Islet precursor cell (in vitro differentiated cells): ENCODE results near the gene CFAP69.
"Not testable (repeated sequence)": the region's sequence is repeated elsewhere in the genome, so short reads cannot be mapped to it uniquely, and the experiment has no call there.

Source experiments
- DNase-seq: peaks from one replicate; pipeline ENCODE4 v3.0.0-alpha.2; 2018

The CFAP69 gene

DNA sequence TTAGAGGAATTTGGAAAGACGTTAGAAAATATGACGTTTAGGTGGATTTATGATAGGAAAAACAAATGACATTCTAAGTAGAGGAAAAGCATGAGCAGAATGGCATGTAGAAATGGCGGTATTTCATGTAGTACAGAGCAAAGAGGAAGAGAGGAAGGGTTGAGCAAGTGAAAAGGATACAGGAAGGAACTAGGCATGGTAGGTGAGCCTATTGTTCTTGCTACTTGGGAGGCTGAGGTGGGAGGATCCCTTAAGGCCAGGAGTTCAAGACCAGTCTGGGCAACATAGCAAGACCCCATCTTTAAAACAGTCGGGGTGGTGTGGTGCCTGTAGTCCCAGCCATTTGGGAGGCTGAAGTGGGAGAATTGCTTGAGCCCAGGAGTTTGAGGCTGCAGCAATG lies 102.8 kb downstream of the CFAP69 start:
- DNase-seq: no peak

DNA sequence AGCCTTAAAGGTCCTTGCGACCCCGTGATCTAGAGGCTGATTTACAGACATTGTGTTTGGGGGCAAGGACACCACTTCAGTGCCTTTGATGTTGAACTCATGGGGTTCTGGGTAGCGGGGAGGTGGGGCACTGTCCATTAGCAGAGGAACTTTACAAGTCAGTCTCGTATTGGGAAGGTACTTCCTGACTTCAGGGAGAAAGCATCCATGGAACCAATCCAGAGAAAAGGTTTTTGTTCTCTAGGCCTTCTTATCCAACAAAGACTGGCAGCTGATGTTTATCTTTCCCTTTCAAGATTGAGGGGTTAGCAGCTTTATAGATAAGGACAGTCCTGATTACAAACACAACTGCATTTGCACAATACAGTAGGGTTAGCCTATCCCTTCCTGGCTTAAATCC lies 104.3 kb downstream of the CFAP69 start:
- DNase-seq: no peak

DNA sequence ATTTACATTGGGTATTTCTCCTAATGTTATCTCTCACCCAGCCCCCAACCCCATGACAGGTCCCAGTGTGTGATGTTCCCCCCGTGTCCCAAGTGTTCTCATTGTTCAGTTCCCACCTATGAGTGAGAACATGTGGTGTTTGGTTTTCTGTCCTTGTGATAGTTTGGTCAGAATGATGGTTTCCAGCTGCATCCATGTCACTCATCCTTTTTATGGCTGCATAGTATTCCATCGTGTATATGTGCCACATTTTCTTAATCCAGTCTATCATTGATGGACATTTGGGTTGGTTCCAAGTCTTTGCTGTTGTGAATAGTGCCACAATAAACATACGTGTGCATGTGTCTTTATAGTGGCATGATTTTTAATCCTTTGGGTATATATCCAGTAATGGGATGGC lies 105.1 kb downstream of the CFAP69 start:
- not testable (repeated sequence) for DNase-seq

DNA sequence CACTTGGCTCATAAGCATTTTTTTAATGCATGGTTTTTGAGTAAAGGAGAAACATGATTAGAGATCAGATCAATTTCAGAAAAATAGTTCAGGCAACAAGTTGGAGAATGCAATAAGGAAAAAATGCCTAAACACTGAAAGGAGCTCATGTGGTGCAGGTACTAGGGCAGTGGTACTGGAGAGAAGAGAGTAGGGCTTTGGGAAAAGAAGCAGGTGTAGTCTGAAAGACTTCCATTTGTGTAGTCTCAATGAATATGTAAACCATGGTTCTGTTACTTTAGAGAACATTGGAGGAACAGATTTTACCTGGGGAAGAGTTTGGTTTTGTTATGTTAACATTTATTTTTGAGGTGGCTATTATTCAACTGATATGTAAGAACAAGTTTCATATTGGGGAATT lies 107.0 kb downstream of the CFAP69 start:
- no peak for DNase-seq
